KOPT-K1 (cell line): ENCODE measurements around the gene GPR45.

Experiments used
- H3K27ac ChIP-seq: fragments of 200-600 bp; sonication (generic); 2 replicates; pipeline ENCODE4 v1.5.1; 2016; ENCODE audit warnings: antibody characterized with exemption, mild to moderate bottlenecking, low read depth, low read length; ENCODE audit not compliant: poor library complexity, severe bottlenecking
- H3K36me3 ChIP-seq: fragments of 200-600 bp; sonication (generic); 2 replicates; pipeline ENCODE4 v1.5.1; 2017; ENCODE audit warnings: antibody characterized with exemption, mild to moderate bottlenecking, low read length, moderate library complexity; ENCODE audit not compliant: insufficient read depth
- H3K9me3 ChIP-seq: fragments of 200-600 bp; sonication (generic); 2 replicates; pipeline ENCODE4 v1.5.1; 2017; ENCODE audit warnings: antibody characterized with exemption, low read length, mild to moderate bottlenecking; ENCODE audit not compliant: insufficient read depth, poor library complexity, severe bottlenecking

The GPR45 gene

DNA sequence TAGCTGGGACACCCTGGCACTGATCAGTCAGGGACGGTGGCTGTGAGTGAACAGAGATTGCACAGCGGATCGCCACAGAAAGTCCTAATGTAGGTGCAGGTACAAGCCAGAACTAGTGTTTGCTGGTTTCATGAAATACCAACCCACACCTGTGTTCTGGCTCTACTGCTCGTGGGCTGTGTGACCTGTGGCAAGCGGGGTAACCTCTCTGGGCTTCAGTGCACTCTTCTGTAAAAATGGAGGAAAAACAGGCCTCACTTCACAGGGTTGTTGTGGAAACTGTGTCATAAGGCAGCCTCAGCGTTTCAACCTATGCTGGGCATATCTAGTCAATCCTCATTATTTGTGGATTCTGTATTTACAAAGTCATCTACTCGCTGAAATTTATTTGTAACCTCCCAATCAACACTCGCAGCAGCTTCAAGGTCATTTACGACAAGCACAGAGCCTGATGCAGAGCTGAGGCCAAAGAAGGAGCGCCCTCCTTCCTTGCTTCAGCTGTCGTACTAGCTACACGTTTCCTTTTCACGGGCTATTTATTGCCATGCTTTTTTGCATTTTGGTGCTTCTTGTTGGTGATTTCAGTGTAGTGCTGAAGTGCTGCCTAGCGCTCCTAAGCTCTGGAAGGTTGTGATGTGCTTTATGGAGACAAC is 30.0 kb downstream of the GPR45 start:
- Histone ChIP-seq H3K9me3 (no peaks in the 10 kb centered on the region), H3K27ac (no peak overlapping the region), H3K36me3 (peaks cover 100% of the 10 kb centered on the region)

DNA sequence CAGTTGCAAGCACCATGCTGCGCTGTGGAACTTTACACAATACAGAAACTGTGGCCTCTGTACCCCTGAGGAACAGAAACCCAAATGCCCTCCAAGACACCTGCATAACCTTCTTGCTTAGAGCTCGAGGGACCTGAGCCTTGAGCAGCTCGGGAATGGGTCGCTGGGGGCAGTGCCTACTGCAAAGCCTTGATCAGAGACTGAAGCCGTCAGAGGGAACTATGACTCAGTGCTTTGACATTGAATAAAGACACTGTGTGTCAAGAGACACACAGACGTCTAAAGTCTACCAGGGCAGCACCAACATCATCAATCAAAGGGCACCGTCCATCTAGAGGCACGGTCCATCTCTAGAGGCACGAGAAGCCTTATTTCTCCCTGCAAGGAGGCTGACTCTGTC is 30.6 kb downstream of the GPR45 start:
- peaks cover 100% of the 10 kb centered on the region for H3K36me3 ChIP-seq
- no peak overlapping the region for H3K27ac ChIP-seq
- H3K9me3 ChIP-seq: no peaks in the 10 kb centered on the region

GRCh38 chr2:105274046-105274445 is 32.5 kb downstream of the GPR45 start:
- no peak overlapping the region for H3K27ac ChIP-seq
- H3K36me3 ChIP-seq: peaks cover 100% of the 10 kb centered on the region
- no peaks in the 10 kb centered on the region for H3K9me3 ChIP-seq

DNA sequence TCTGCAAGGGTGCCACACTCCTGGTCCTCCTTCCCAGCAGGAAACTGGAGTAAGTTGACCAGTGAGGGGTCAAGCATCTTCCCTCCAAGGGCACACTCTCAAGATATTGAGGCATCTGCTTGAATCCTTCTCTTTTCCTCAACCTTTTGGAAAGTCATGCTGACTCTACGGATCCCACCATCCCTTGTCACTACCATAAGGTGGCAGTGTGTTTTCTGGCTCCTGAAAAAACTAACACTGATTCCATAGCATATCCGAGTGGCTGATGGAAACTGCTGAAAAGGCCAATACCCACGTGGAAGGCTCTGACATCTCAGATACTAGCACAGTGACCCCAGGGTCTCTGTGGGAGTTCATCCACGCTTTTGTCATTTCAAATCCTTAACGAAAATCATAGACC is 37.1 kb downstream of the GPR45 start:
- no peaks in the 10 kb centered on the region for H3K9me3 ChIP-seq
- H3K36me3 ChIP-seq: peaks cover 99% of the 10 kb centered on the region
- H3K27ac ChIP-seq: no peak overlapping the region

DNA sequence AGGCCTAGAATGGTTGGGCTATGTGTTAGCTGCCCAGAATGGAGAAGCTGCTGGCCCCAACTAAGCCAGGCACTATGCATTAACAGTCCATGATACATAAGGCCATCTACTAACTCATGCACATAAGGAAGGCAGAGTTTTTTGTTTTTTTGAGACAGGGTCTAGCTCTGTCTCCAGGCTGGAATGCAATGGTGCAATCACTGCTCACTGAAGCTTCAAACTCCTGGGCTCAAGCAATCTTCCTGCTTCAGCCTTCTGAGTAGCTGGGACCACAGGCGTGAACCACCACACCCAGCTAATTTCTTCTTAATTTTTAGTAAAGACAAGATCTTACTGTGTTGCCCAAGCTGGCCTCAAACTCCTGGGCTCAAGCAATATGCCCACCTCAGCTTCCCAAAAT is 37.6 kb downstream of the GPR45 start:
- Histone ChIP-seq H3K36me3 (peaks cover 99% of the 10 kb centered on the region), H3K9me3 (no peaks in the 10 kb centered on the region), H3K27ac (no peak overlapping the region)

DNA sequence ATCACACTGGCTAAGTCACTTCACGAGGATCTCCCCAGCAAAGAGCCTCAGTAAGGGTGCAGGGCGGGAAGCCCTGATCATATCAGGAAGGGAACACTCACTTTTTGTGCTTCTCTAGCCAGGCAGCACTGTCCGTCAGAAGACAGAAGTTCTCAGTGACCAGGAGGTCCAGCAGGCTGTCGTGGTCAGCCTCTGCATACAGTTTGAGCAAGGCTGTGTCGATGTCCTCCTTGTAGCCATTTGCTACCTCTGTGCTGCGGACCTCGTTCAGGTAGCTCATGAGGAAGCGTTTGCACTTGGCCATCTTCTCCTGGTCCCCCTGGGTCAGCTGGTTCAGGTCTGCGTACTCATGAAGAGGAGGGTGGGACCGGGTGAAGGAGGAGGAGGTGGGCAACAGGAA is 38.7 kb downstream of the GPR45 start:
- H3K9me3 ChIP-seq: no peaks in the 10 kb centered on the region
- H3K36me3 ChIP-seq: peaks cover 99% of the 10 kb centered on the region

DNA sequence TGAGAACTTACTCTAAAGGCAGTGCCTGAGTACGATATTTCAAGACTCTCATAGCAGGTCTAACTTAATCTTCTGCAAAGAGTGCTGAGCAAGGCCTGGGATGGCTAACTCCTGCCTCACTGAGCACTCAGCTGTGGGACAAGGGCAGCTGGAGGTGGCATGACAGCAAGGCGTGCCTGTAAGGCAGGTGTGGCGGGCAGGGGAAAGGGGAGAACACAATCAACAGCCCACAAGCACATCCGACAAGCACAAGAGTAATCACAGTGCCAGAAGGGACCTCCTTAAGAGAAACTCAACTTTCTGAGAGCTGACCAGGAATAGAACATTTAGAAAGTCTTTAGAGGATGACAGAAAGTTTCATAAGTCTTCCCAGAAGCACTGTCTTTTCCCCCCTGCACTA is 42.0 kb downstream of the GPR45 start:
- no peaks in the 10 kb centered on the region for H3K9me3 ChIP-seq
- peaks cover 98% of the 10 kb centered on the region for H3K36me3 ChIP-seq
- no peak overlapping the region for H3K27ac ChIP-seq

More for the DNA sequence above, 38.7 kb downstream of the GPR45 start:
- no peak overlapping the region for H3K27ac ChIP-seq

GRCh38 chr2:105287692-105288091 is 46.1 kb downstream of the GPR45 start:
- H3K27ac ChIP-seq: no peak overlapping the region
- no peaks in the 10 kb centered on the region for H3K9me3 ChIP-seq

DNA sequence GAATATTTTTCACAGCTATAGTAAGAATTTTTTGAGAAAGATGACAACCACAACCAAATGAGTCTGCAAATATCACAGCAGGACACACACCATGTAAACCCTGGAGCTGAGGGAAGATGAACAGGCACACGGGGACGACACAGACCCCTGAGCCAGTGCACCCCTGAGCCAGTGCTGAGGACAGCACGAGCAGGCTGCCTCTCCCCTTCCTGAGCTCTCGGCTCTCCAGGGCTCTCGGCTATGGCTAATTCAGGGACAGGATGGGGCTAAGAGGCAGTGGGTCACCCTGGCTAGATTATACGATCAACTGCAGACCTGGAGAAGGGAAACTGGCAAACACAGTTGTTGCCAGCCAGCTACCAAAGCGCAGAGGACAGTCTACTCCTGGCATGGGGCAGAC is 46.6 kb downstream of the GPR45 start:
- peaks cover 94% of the 10 kb centered on the region for H3K36me3 ChIP-seq
- H3K27ac ChIP-seq: no peak overlapping the region
- no peaks in the 10 kb centered on the region for H3K9me3 ChIP-seq

More at GRCh38 chr2:105287692-105288091, 46.1 kb downstream of the GPR45 start:
- peaks cover 95% of the 10 kb centered on the region for H3K36me3 ChIP-seq

DNA sequence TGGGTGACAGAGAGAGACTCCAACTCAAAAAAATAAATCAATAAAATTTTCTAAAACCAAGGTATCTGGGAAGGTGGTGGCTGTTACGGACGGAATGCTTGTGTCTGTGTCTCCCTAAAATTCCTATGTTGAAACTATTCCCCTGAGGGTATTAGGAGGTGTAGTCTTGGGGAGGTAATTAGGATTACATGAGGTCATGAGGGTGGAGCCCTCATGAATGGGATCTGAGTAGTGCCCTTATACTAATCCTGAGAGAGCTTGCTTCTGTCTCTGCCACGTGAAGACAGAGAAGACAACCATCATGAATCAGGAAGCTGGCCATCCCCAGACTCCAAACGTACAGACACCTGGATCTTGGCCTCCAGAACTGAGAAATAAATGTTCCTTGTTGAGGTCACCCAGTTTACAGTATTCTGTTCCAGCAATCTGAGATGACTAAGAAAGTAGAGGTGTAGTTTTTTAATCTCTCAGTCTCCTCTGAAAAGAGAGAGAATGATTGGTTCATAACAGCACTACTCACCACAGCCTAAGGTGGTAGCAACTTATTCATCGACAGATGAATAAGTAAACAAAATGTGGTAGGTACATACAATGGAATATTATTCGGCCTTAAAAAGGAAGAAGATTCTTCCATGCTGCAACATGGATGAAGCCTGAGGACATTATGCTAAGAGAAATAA is 49.6 kb downstream of the GPR45 start:
- Histone ChIP-seq H3K36me3 (peaks cover 91% of the 10 kb centered on the region), H3K27ac (no peak overlapping the region)

GRCh38 chr2:105291981-105292380 is 50.4 kb downstream of the GPR45 start:
- Histone ChIP-seq H3K9me3 (no peaks in the 10 kb centered on the region), H3K36me3 (peaks cover 90% of the 10 kb centered on the region), H3K27ac (no peak overlapping the region)

More for the DNA sequence above, 49.6 kb downstream of the GPR45 start:
- H3K9me3 ChIP-seq: no peaks in the 10 kb centered on the region
